ES-I3 (cell line): ENCODE data around the gene ABCC4.

Experiments used
- H3K36me3 ChIP-seq: 2 replicates; pipeline ENCODE4 v1.6.1; 2013; ENCODE audit warnings: mild to moderate bottlenecking, low read length, control low read depth, moderate library complexity; ENCODE audit not compliant: insufficient read depth
- H3K4me1 ChIP-seq: 2 replicates; pipeline ENCODE4 v1.6.1; 2013; ENCODE audit warnings: mild to moderate bottlenecking, control low read depth, low read length; ENCODE audit not compliant: insufficient read depth
- H3K9ac ChIP-seq: 2 replicates; pipeline ENCODE4 v1.6.1; 2013; ENCODE audit warnings: low read depth, mild to moderate bottlenecking, low read length, moderate library complexity
- H3K9me3 ChIP-seq: 2 replicates; pipeline ENCODE4 v1.6.1; 2013; ENCODE audit warnings: mild to moderate bottlenecking, low read length, moderate library complexity; ENCODE audit not compliant: control insufficient read depth, insufficient read depth

Gene ABCC4

GRCh38 chr13:95073747-95074311, 227.4 kb downstream of the ABCC4 start:
- Histone ChIP-seq H3K9ac (no peak overlapping the region), H3K4me1 (no peaks in the 10 kb centered on the region), H3K9me3 (no peaks in the 10 kb centered on the region), H3K36me3 (no peaks in the 10 kb centered on the region)

- Histone ChIP-seq H3K9ac (no peak overlapping the region), H3K4me1 (no peaks in the 10 kb centered on the region), H3K9me3 (no peaks in the 10 kb centered on the region), H3K36me3 (no peaks in the 10 kb centered on the region)
Measured at GRCh38 chr13:95067303-95067702, 233.9 kb downstream of the ABCC4 start.

GRCh38 chr13:95060014-95060519, 241.2 kb downstream of the ABCC4 start:
- peaks cover 8% of the 10 kb centered on the region; the same call in 1 of the 2 replicates for H3K4me1 ChIP-seq
- H3K9ac ChIP-seq, result no peak overlapping the region
- no peaks in the 10 kb centered on the region for H3K36me3 ChIP-seq
- H3K9me3 ChIP-seq, result no peaks in the 10 kb centered on the region

- Histone ChIP-seq H3K4me1 (peaks cover 8% of the 10 kb centered on the region; the same call in 1 of the 2 replicates), H3K9ac (no peak overlapping the region), H3K9me3 (no peaks in the 10 kb centered on the region), H3K36me3 (no peaks in the 10 kb centered on the region)
Measured at GRCh38 chr13:95059306-95059705, 241.9 kb downstream of the ABCC4 start.

- Histone ChIP-seq H3K36me3 (no peaks in the 10 kb centered on the region), H3K9me3 (no peaks in the 10 kb centered on the region), H3K9ac (no peak overlapping the region), H3K4me1 (peaks cover 8% of the 10 kb centered on the region; the same call in 1 of the 2 replicates)
Measured at GRCh38 chr13:95058680-95059079, 242.6 kb downstream of the ABCC4 start.

- Histone ChIP-seq H3K9me3 (no peaks in the 10 kb centered on the region), H3K9ac (no peak overlapping the region)
Measured at GRCh38 chr13:95056266-95056665, 245.0 kb downstream of the ABCC4 start.

GRCh38 chr13:95050800-95051615, 250.2 kb downstream of the ABCC4 start:
- Histone ChIP-seq H3K9me3 (no peaks in the 10 kb centered on the region), H3K9ac (no peak overlapping the region), H3K36me3 (no peaks in the 10 kb centered on the region), H3K4me1 (no peaks in the 10 kb centered on the region)

More at GRCh38 chr13:95056266-95056665, 245.0 kb downstream of the ABCC4 start:
- Histone ChIP-seq H3K36me3 (no peaks in the 10 kb centered on the region), H3K4me1 (peaks cover 8% of the 10 kb centered on the region; the same call in 1 of the 2 replicates)

GRCh38 chr13:95049772-95050171, 251.5 kb downstream of the ABCC4 start:
- Histone ChIP-seq H3K36me3 (no peaks in the 10 kb centered on the region), H3K4me1 (no peaks in the 10 kb centered on the region), H3K9me3 (no peaks in the 10 kb centered on the region), H3K9ac (no peak overlapping the region)

- Histone ChIP-seq H3K36me3 (no peaks in the 10 kb centered on the region; the same call in 1 of the 2 replicates), H3K9me3 (no peaks in the 10 kb centered on the region), H3K9ac (no peak overlapping the region), H3K4me1 (no peaks in the 10 kb centered on the region)
Measured at GRCh38 chr13:95044452-95045205, 256.6 kb downstream of the ABCC4 start.

GRCh38 chr13:95039415-95039814, 261.8 kb downstream of the ABCC4 start:
- Histone ChIP-seq H3K4me1 (no peaks in the 10 kb centered on the region; the same call in 1 of the 2 replicates), H3K9me3 (no peaks in the 10 kb centered on the region), H3K9ac (no peak overlapping the region), H3K36me3 (no peaks in the 10 kb centered on the region; the same call in 1 of the 2 replicates)

GRCh38 chr13:95038949-95039348, 262.3 kb downstream of the ABCC4 start:
- Histone ChIP-seq H3K36me3 (no peaks in the 10 kb centered on the region; the same call in 1 of the 2 replicates), H3K9ac (no peak overlapping the region), H3K4me1 (no peaks in the 10 kb centered on the region; the same call in 1 of the 2 replicates), H3K9me3 (no peaks in the 10 kb centered on the region)

GRCh38 chr13:95035311-95036109, 265.7 kb downstream of the ABCC4 start:
- Histone ChIP-seq H3K9ac (no peak overlapping the region), H3K4me1 (no peaks in the 10 kb centered on the region; the same call in 1 of the 2 replicates), H3K9me3 (no peaks in the 10 kb centered on the region), H3K36me3 (no peaks in the 10 kb centered on the region)

- H3K9me3 ChIP-seq, result no peaks in the 10 kb centered on the region
- no peaks in the 10 kb centered on the region for H3K36me3 ChIP-seq
- no peaks in the 10 kb centered on the region; the same call in 1 of the 2 replicates for H3K4me1 ChIP-seq
- H3K9ac ChIP-seq, result no peak overlapping the region
Measured at GRCh38 chr13:95033890-95034289, 267.4 kb downstream of the ABCC4 start.
